PC-3 (cell line): Measurements from ENCODE around the gene ARHGAP22. TPM values are rescaled to one million over a fixed set of nuclear protein-coding genes. Genes with fewer than 3 reads are reported as not detected.

ENCODE experiments used
- ATAC-seq: fragments of 200-7000 bp; cut with Tn5 transposase; 2 replicates; pipeline ENCODE4 v1.9.1; 2020; ENCODE audit warnings: mild to moderate bottlenecking, moderate library complexity
- BruUV-seq: library from RNA; stranded (reverse); fragments of 400-500 nt; replicated peaks from 2 replicates; lab custom pipeline; 2021; lab: Mats Ljungman, UMichigan
- CTCF ChIA-PET: fragments of 300-600 bp; sonication (Branson Sonifier 250); formaldehyde crosslinking; loops from one replicate; lab custom pipeline; 2022; ENCODE audit warnings: antibody characterized with exemption; lab: Charles Lee
- POLR2A ChIA-PET: fragments of 300-600 bp; sonication (Branson Sonifier 250); formaldehyde crosslinking; loops from one replicate; lab custom pipeline; 2022; ENCODE audit warnings: antibody characterized with exemption; ENCODE audit not compliant: unreplicated experiment; lab: Charles Lee
- DNase-seq: peaks from one replicate; pipeline ENCODE4 v3.0.0-alpha.2; 2015
- H2AFZ ChIP-seq: fragments of 300-600 bp; sonication (generic); 2 replicates; pipeline ENCODE4 v1.6.0; 2016; ENCODE audit warnings: antibody characterized with exemption, low read length
- H3F3A ChIP-seq: fragments of 300-600 bp; sonication (generic); one replicate; pipeline ENCODE4 v1.6.0; 2017; ENCODE audit warnings: antibody characterized with exemption, low read length, control low read depth, mild to moderate bottlenecking; ENCODE audit not compliant: unreplicated experiment
- H3K27ac ChIP-seq: fragments of 300-600 bp; sonication (generic); 2 replicates; pipeline ENCODE4 v1.5.1; 2016; ENCODE audit warnings: mild to moderate bottlenecking, low read length
- H3K27me3 ChIP-seq: fragments of 300-600 bp; sonication (generic); 2 replicates; pipeline ENCODE4 v1.6.1; 2016; ENCODE audit warnings: low read length, mixed read lengths
- H3K36me3 ChIP-seq: fragments of 300-600 bp; sonication (generic); 2 replicates; pipeline ENCODE4 v1.6.1; 2016; ENCODE audit warnings: low read depth, mixed run types, low read length, mixed read lengths
- H3K4me1 ChIP-seq: fragments of 300-600 bp; sonication (generic); 2 replicates; pipeline ENCODE4 v1.5.1; 2016; ENCODE audit warnings: low read length; ENCODE audit not compliant: insufficient read depth
- H3K4me2 ChIP-seq: fragments of 300-600 bp; sonication (generic); 2 replicates; pipeline ENCODE4 v1.6.0; 2016; ENCODE audit warnings: low read length
- H3K4me3 ChIP-seq: fragments of 300-600 bp; sonication (generic); 2 replicates; pipeline ENCODE4 v1.5.1; 2016; ENCODE audit warnings: mild to moderate bottlenecking, low read length, mixed read lengths
- H3K79me2 ChIP-seq: fragments of 300-600 bp; sonication (generic); 2 replicates; pipeline ENCODE4 v1.6.1; 2017; ENCODE audit warnings: low read length, mixed read lengths
- H3K9ac ChIP-seq: fragments of 300-600 bp; sonication (generic); 2 replicates; pipeline ENCODE4 v1.6.0; 2016; ENCODE audit warnings: mild to moderate bottlenecking, low read length
- H3K9me2 ChIP-seq: fragments of 300-600 bp; sonication (generic); replicated peaks from 2 replicates; pipeline ENCODE4 v1.6.1; 2016; ENCODE audit warnings: mixed run types, low read length, mixed read lengths
- H3K9me3 ChIP-seq: fragments of 300-600 bp; sonication (generic); 2 replicates; pipeline ENCODE4 v1.6.1; 2016; ENCODE audit warnings: low read length, mixed read lengths
- H4K20me1 ChIP-seq: fragments of 300-600 bp; sonication (generic); 2 replicates; pipeline ENCODE4 v1.6.1; 2016; ENCODE audit warnings: low read length, mixed read lengths
- CTCF ChIP-seq: fragments of 300-600 bp; sonication (generic); conservative IDR thresholded peaks from 2 replicates; pipeline ENCODE4 v1.5.1; 2017; ENCODE audit warnings: antibody characterized with exemption, low read depth, mild to moderate bottlenecking, low read length
- EZH2 ChIP-seq: fragments of 300-600 bp; sonication (generic); IDR thresholded peaks from one replicate; pipeline ENCODE4 v1.6.1; 2017; ENCODE audit warnings: antibody characterized with exemption, mild to moderate bottlenecking, low read length; ENCODE audit not compliant: unreplicated experiment
- EZH2phosphoT487 ChIP-seq: fragments of 300-600 bp; sonication (generic); IDR thresholded peaks from 2 replicates; pipeline ENCODE4 v1.6.1; 2018; ENCODE audit warnings: mild to moderate bottlenecking, antibody characterized with exemption, low read length, borderline replicate concordance
- intact Hi-C: fragments of 100-400 bp; cut with micrococcal nuclease; formaldehyde crosslinking; loops from 2 replicates; pipeline ENCODE4 v1.9.0; 2023
- total RNA-seq: library from RNA; depleted of rRNA; stranded (reverse); fragments of >200 nt; gene quantifications from 2 replicates; pipeline ENCODE4 v1.2.3, GENCODE V29; 2014

ARHGAP22 gene
- total RNA-seq, 1 experiment from 2014 or later = 12.2 TPM

DNA sequence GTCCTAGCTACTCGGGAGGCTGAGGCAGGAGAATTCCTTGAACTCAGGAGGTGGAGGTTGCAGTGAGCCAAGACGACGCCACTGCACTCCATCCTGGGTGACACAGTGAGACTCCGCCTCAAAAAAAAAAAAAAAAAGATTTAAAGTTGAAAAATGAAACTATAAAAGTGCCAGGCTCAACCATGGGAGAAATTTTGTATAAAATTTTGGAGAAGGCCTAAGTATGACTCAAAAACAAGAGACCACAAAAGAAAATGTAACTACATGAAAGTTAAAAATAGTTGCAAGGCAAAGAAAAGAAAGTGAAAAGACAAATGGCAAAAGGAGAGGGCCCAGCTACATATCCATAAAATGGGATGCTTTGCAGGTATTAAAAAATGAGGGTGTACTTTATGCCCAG, 104.1 kb downstream of the ARHGAP22 start:
- no TSS peak for BruUV-seq
- Histone ChIP-seq H3K9me2 (no peaks in the 10 kb centered on the region), H3K27ac (no peak overlapping the region), H3K36me3 (no peaks in the 10 kb centered on the region), H4K20me1 (no peaks in the 10 kb centered on the region), H3K4me2 (no peak overlapping the region), H3K79me2 (no peaks in the 10 kb centered on the region), H3K4me1 (peaks cover 13% of the 10 kb centered on the region), H3K4me3 (no peak overlapping the region), H3K9me3 (no peaks in the 10 kb centered on the region), H3K27me3 (no peaks in the 10 kb centered on the region), H2AFZ (no peak overlapping the region), H3K9ac (no peak overlapping the region), H3F3A (no peaks in the 10 kb centered on the region)
- ATAC-seq (no peak), DNase-seq (no peak)
- POLR2A ChIA-PET = no interaction called here
- intact Hi-C loops = no loop called here
- TF ChIP-seq EZH2phosphoT487 (no peak), CTCF (no peak), EZH2 (no peak)
- CTCF ChIA-PET = no interaction called here

- H3K79me2 ChIP-seq = no peaks in the 10 kb centered on the region
Measured at GRCh38 chr10:48498940-48499510, 105.8 kb downstream of the ARHGAP22 start.

GRCh38 chr10:48497780-48498770, 106.8 kb downstream of the ARHGAP22 start:
- no peaks in the 10 kb centered on the region for H3K9me3 ChIP-seq
- no peak overlapping the region for H3K9ac ChIP-seq
- intact Hi-C loops = no loop called here
- H3K4me1 ChIP-seq = peaks cover 19% of the 10 kb centered on the region
- H3K79me2 ChIP-seq = no peaks in the 10 kb centered on the region
- TF ChIP-seq EZH2phosphoT487 (no peak), CTCF (no peak), EZH2 (no peak)
- ATAC-seq (no peak), DNase-seq (no peak)
- no peak overlapping the region for H3K27ac ChIP-seq
- no peak overlapping the region for H2AFZ ChIP-seq
- no peaks in the 10 kb centered on the region for H3K9me2 ChIP-seq
- H3K36me3 ChIP-seq = no peaks in the 10 kb centered on the region
- H3K4me3 ChIP-seq = no peak overlapping the region
- H4K20me1 ChIP-seq = no peaks in the 10 kb centered on the region
- no peaks in the 10 kb centered on the region for H3K27me3 ChIP-seq
- BruUV-seq = no TSS peak
- peak overlapping the region; percentile 2 for H3K4me2 ChIP-seq
- H3F3A ChIP-seq = no peaks in the 10 kb centered on the region
- ChIA-PET POLR2A (interaction anchor here (0.5 kb wide), 1 partner anchor 158 kb away, joined by 4 read pairs; no protein-coding TSS in a partner anchor), CTCF (no interaction called here)

More at GRCh38 chr10:48498940-48499510, 105.8 kb downstream of the ARHGAP22 start:
- POLR2A ChIA-PET = no interaction called here
- Histone ChIP-seq H3K9me2 (no peaks in the 10 kb centered on the region), H3K27me3 (no peaks in the 10 kb centered on the region), H3K9me3 (no peaks in the 10 kb centered on the region), H3K4me3 (no peak overlapping the region), H2AFZ (no peak overlapping the region), H3K4me2 (no peak overlapping the region), H3K4me1 (peaks cover 18% of the 10 kb centered on the region), H4K20me1 (no peaks in the 10 kb centered on the region), H3F3A (no peaks in the 10 kb centered on the region), H3K27ac (no peak overlapping the region), H3K36me3 (no peaks in the 10 kb centered on the region), H3K9ac (no peak overlapping the region)
- no peak for DNase-seq
- no peak for TF ChIP-seq EZH2
- BruUV-seq = no TSS peak
- intact Hi-C loops = no loop called here
- ATAC-seq = no peak
- CTCF ChIA-PET = no interaction called here
